Glutamatergic neuron (in vitro differentiated cells): ENCODE measurements around the gene CIITA. TPM values are rescaled to one million over a fixed set of nuclear protein-coding genes. Genes with fewer than 3 reads are reported as not detected.
"Not testable (repeated sequence)": the region's sequence is repeated elsewhere in the genome, so short reads cannot be mapped to it uniquely, and the experiment has no call there.

Experiments used
- DNase-seq: peaks from one replicate; pipeline ENCODE4 v3.0.0; 2022
- H3K27ac Mint-ChIP-seq: one replicate; pipeline ENCODE4 v1.8.0; 2020; ENCODE audit warnings: mild to moderate bottlenecking, mixed read lengths, inconsistent platforms; ENCODE audit not compliant: unreplicated experiment
- H3K27me3 Mint-ChIP-seq: one replicate; pipeline ENCODE4 v1.8.0; 2020; ENCODE audit warnings: mild to moderate bottlenecking, moderate library complexity, mixed read lengths, inconsistent platforms; ENCODE audit not compliant: unreplicated experiment
- H3K36me3 Mint-ChIP-seq: one replicate; pipeline ENCODE4 v1.8.0; 2020; ENCODE audit warnings: mild to moderate bottlenecking, mixed read lengths, inconsistent platforms; ENCODE audit not compliant: unreplicated experiment
- H3K4me1 Mint-ChIP-seq: one replicate; pipeline ENCODE4 v1.8.0; 2020; ENCODE audit warnings: mild to moderate bottlenecking, low read depth, mixed read lengths, inconsistent platforms; ENCODE audit not compliant: unreplicated experiment
- H3K4me3 Mint-ChIP-seq: one replicate; pipeline ENCODE4 v1.8.0; 2020; ENCODE audit warnings: mild to moderate bottlenecking, mixed read lengths, inconsistent platforms; ENCODE audit not compliant: unreplicated experiment
- H3K9me3 Mint-ChIP-seq: one replicate; pipeline ENCODE4 v1.8.0; 2020; ENCODE audit warnings: mild to moderate bottlenecking, moderate library complexity, mixed read lengths, inconsistent platforms; ENCODE audit not compliant: unreplicated experiment
- CTCF ChIP-seq: fragments of 200-600 bp; sonication (generic); IDR thresholded peaks from one replicate; pipeline ENCODE4 v1.5.0; 2021; ENCODE audit not compliant: partially characterized antibody, unreplicated experiment
- long read RNA-seq: library from polyadenylated mRNA; unstranded; transcript quantifications from one replicate; pipeline ENCODE4 v2.0.0, GENCODE V29; 2020; ENCODE audit not compliant: unreplicated experiment
- total RNA-seq: library from RNA; stranded (reverse); fragmentation: NEBNext Ultra II Directional; extraction: Animal tissue kit (Norgen Biotek cat#: 25700); gene quantifications from one replicate; pipeline ENCODE4 v1.2.1, GENCODE V29; 2021; ENCODE audit not compliant: unreplicated experiment

Gene CIITA
- total RNA-seq: 0.69 TPM
- long read RNA-seq: 0 reads

- Mint-ChIP-seq H3K27ac (no peak within 1 kb of the TSS), H3K27me3 (peaks cover 9% of the 10 kb centered on the region), H3K4me3 (peak within 1 kb of the TSS; percentile 46), H3K4me1 (peaks cover 20% of the 10 kb centered on the region), H3K9me3 (peaks cover 3% of the 10 kb centered on the region), H3K36me3 (peaks cover under 1% of the 10 kb centered on the region)
- no peak for TF ChIP-seq CTCF
- no peak for DNase-seq
These were observed at the start of gene CIITA for GRCh38 chr16:10876799-10877341. Gene CIITA, plus strand, starts transcription at chr16:10877202. Its CDS starts 129 bp downstream, at chr16:10877331.

- H3K4me1 Mint-ChIP-seq: no peaks in the 10 kb centered on the region
- H3K9me3 Mint-ChIP-seq: no peaks in the 10 kb centered on the region
- no peaks in the 10 kb centered on the region for H3K36me3 Mint-ChIP-seq
- H3K4me3 Mint-ChIP-seq: no peak overlapping the region
- DNase-seq: no peak
- H3K27ac Mint-ChIP-seq: no peak overlapping the region
- H3K27me3 Mint-ChIP-seq: peaks cover 4% of the 10 kb centered on the region
- no peak for TF ChIP-seq CTCF
These were observed 49.2 kb upstream of the CIITA start for GRCh38 chr16:10827691-10828341.

- H3K27ac Mint-ChIP-seq: no peak overlapping the region
- no peaks in the 10 kb centered on the region for H3K36me3 Mint-ChIP-seq
- H3K9me3 Mint-ChIP-seq: no peaks in the 10 kb centered on the region
- peaks cover 4% of the 10 kb centered on the region for H3K27me3 Mint-ChIP-seq
- TF ChIP-seq CTCF: no peak
- no peak overlapping the region for H3K4me3 Mint-ChIP-seq
- DNase-seq: no peak
- H3K4me1 Mint-ChIP-seq: no peaks in the 10 kb centered on the region
These were observed 48.1 kb upstream of the CIITA start for GRCh38 chr16:10828851-10829366.

GRCh38 chr16:10829390-10830098 lies 47.5 kb upstream of the CIITA start:
- not testable (repeated sequence) for H3K27ac Mint-ChIP-seq, H3K4me1 Mint-ChIP-seq, H3K9me3 Mint-ChIP-seq, H3K36me3 Mint-ChIP-seq, H3K27me3 Mint-ChIP-seq, H3K4me3 Mint-ChIP-seq, DNase-seq

GRCh38 chr16:10830240-10830639 lies 46.8 kb upstream of the CIITA start:
- H3K4me3 Mint-ChIP-seq, H3K4me1 Mint-ChIP-seq, H3K36me3 Mint-ChIP-seq, H3K9me3 Mint-ChIP-seq, DNase-seq, H3K27me3 Mint-ChIP-seq, H3K27ac Mint-ChIP-seq: not testable (repeated sequence)
